Amniotic epithelial cell (primary cell): ENCODE data around the gene SNX20.

ENCODE experiments used
- DNase-seq: peaks from one replicate; pipeline ENCODE4 v3.0.0-alpha.2; 2010; ENCODE audit warnings: low read depth

The SNX20 gene

DNA sequence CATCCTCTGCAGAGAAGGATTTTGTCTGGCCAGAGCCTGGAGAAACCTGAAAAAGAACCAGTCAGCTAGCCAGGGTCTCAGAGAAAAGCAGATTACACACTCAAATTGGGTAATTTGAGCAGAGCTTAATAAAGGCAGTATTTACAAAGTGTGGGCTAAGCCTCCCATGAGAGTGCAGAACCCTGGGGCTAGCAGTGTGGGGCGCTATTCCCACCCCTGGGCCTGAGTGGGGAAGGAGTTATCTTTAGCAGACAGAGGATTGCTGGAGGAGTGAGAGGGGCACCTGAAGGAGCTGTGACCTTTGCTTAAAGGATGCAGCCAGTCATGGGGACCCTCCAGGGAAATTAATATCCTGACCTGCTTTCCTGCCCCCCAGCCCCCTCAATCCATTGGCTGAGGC, 46.2 kb downstream of the SNX20 start:
- DNase-seq: no peak

DNA sequence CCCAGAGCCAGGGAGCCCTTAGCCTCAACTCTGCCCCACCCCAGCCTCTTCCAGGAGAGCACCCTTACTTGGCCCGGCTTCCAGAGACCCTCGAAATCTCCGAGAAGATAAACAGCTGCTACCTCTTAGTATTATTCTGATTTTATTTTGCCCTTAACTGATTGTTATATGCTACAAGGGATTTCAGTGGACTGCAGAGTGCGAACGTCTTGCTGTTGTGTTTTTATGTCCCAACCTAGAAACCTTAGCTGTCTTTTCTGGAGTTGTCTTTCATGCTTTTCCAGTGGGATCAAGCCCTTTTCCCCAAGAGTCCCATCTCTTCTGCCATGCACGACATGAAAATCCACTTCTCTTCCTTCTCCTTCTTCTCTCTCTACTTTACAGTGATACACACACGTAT, 47.0 kb downstream of the SNX20 start:
- no peak for DNase-seq

DNA sequence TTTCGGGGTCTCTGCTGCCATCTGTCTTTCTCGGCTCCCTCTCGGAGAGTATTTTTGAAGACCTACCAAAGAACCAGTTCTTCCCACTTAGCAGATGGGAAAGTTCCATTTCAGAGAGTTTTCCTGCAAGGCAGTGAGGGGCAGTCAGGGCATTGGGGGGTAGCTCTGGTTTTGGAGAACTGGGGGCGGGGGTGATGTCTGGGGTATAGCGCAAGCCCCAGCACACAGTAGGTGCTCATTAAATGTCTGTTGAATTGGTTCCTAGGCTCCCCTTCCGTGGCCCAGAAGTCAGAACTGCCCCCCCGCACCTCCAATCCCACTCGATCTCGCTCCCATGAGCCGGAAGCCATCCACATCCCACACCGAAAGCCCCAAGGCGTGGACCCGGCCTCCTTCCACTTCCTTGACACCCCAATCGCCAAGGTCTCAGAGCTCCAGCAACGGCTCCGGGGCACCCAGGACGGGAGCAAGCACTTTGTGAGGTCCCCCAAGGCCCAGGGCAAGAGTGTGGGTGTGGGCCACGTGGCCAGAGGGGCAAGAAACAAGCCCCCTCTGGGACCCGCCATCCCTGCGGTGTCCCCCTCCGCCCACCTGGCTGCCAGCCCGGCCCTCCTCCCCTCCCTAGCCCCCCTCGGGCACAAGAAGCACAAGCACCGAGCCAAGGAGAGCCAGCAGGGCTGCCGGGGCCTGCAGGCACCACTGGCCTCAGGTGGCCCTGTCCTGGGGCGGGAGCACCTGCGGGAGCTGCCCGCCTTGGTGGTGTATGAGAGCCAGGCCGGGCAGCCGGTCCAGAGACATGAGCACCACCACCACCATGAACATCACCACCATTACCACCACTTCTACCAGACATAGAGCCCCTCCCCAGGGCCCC, 47.9 kb downstream of the SNX20 start:
- DNase-seq: no peak

DNA sequence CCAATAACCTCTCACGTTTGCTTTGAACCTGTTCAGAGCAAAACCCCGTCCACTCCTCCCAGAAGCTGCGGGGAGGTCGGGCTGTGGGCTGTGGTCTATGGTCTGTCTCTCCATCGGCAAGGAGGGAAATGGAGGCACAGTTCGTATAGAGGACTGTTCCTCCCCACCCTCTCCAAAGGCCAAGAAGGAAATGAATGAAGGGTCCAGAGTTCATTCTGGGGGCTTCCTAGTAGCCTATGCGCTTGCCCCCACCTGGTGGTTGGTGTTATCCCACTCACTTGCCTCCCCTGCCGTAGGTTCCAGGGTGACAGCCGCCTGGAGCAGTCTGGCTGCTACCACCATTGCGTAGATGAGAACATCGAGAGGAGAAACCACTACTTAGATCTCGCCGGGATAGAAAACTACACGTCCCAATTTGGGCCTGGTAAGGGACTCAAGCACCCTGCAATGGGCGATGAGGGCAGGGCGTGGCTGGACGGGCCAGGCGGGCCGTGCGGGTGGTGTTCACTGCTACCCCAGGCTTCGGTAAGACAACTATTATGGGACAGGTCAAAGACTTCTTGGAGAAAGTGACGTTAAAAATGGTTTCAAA, 49.0 kb downstream of the SNX20 start:
- DNase-seq: no peak

DNA sequence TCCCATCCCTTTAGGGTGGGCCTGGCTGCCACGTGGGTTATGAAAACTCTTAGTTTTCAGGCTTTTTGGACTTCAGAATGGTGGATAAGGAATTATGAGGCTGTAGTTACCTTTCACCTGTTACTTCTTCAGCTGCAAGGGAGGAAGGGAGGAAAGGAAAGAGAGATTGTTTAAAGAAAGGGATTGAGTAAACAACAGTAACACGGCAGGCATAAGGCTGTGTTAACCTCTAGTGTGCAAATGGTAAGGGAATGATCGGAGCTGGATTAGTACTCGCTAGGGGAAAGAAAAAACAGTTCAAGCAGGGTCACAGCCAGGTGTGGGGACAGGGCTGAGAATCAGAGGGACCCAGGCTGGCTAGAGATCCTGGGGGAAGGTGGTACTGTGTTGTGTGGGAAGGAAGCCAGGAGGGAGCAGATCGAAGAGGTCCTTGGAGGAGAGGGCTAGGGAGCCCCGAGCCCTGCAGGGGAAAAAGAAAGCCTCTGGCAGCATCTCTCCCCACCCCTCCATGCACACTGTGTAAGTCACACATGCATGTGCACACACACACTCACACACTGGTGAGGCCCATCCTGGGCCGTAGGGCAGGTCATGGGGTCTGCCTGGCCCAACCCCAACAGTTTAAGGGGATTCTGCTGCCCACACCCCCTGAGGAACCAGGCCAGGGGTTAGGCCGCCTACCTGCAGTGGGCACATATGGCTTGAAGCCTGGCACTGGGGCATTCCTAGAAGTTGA, 49.7 kb downstream of the SNX20 start:
- no peak for DNase-seq

DNA sequence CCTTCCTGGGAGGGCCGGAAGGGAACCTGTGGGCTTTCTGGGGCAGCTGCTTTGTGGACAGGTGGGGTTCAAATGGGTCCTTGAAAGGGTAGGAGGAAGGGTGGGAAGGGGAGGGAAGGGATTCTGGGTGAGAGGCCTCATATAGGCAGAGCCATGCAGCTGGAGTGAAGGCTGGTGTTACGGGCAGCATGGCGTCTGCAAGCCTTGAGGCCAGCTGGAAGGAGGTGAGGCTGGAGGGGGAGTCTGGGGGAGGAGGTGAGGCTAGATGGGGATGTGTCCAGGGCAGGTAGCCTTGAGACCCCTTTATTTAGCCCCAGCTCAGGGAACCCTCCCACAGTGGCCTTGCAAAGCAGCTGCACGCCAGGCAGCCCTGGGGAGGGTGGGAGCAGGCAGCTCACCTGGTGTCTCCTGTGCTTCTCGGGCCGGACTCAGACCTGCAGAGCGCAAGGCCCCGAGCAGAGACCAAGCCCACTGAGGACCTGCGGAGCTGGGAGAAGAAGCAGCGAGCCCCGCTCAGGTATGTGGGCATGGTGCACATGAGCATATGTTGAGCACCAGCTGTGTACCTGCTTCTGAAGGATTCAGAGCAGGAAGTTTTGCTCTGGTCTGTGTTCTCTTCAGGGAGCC, 50.6 kb downstream of the SNX20 start:
- no peak for DNase-seq

DNA sequence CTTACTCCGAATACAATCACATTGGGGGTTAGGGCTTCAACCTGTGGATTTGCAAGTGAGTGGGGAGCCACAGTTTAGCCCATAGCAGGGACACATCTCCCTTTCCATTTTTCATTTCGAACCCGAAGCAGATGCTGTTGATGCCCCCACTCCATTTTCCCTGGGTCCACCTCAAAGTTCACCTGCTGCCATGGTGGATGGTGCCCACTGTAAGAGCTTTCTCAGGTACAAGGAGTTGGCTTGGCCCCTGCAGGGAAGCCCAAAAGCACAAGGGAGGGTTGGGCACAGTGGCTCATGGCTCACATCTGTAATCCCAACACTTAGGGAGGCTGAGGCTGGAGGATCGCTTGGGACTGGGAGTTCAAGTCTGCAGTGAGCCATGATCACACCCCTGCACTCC, 51.8 kb downstream of the SNX20 start:
- DNase-seq: no peak

DNA sequence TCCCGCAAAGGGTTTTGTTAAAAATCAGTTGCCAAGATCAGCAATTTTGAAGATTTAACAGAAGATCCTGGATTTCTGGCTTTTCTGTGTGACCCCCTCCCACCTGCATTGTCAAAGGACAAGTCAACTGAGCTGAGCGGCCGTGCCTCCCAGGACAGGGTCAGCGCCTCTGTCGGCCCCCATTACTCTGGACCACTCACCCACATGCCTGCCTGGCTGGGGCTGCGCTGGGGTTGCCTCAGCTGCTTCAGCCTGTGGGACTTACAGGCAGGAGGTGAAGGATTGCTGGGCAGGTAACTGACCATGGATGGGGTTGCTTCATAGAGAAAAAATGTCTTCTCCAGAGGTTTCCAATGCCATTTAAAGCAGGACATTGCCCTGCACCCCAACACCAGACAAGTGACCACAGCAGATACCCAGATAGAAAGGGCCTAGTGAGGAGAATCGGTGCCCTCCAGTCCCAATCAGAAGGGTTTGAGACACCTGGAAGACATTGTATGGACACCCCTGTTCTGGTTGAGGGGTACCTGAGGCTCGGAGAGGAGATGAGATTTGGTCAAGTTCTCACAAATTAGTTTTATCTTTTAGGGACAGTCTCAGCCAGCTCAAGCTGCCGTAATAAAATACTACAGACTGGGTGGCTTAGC, 52.8 kb downstream of the SNX20 start:
- DNase-seq: no peak

DNA sequence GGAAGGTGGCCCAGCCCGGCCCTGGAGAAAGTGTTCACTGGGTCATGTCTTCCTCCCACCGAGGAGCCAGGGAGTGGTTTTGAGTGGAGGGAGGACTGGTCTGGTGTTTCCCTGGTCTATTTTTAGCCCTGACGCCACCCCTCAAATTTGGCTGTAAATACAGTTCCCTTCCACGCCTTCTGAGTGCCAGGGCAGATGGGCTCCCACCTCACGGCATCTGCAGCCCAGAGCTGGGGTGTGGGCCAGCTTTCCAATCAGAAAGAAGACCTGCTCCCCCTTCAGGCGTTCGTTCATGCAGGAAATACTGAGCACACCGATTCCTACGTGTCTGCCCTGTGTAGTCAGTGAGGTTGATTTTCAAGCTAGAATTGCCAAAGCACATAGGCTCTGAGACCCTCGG, 53.7 kb downstream of the SNX20 start:
- no peak for DNase-seq

DNA sequence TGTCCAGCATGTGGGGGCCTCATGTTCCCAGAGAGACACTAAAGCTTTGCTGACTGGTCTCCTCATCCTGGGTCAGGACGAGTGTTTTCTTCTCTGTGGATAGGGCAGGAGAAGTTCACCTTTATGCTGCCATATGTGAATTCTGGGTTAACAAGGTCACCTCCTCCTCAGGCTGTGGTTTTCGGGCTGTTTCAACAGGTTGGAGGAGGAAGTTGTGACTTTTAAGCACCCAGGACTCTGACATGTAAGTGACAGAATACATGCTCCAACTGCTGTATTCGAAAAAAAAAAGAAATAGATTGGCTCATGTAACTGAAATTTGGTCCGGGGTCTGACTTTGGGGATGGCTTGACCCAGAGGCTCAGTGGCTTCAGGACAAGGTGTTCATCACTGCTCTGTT, 54.2 kb downstream of the SNX20 start:
- DNase-seq: no peak

DNA sequence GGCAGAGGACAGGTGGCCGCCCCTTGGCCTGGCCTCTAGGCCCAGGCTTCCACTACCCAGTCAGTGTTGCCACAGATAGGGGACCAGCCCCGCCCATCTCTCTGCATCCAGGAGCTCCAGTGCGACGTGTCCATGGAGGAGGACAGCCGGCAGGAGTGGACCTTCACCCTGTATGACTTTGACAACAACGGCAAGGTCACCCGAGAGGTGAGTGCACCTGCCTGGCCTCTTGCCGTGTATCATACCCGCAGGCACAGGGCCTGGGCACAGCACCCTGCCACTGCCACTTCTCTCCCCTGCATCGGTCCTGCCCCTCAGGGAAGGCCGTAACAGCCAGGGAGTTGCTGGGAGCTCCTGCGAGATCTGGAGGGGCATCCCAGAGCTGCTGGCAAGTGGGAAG, 55.7 kb downstream of the SNX20 start:
- no peak for DNase-seq

DNA sequence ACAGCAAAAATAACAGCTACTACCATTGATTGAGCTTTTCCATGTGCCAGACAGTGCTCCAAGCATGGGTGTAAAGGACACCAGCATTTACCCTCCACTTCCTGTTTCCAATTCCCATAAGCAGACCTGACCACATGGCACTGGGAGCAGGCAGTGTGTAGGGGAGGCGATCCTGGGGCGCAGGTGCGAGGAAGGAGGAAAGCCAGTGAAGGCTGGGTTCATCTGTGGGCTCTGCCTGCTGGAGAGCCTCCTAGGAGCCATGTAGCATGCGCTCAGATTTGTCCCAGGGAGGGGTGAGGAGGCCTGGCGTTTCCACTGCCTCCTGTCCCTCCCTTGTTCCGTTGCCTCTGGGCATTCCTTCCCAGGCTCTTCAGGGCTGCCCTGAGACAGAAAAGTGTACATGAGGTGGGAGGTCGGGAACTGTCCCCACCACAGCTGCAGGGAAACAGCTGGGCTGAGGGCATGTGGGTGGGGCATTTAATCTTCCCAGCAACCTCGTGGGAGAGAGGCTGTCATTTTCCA, 56.6 kb downstream of the SNX20 start:
- DNase-seq: no peak

DNA sequence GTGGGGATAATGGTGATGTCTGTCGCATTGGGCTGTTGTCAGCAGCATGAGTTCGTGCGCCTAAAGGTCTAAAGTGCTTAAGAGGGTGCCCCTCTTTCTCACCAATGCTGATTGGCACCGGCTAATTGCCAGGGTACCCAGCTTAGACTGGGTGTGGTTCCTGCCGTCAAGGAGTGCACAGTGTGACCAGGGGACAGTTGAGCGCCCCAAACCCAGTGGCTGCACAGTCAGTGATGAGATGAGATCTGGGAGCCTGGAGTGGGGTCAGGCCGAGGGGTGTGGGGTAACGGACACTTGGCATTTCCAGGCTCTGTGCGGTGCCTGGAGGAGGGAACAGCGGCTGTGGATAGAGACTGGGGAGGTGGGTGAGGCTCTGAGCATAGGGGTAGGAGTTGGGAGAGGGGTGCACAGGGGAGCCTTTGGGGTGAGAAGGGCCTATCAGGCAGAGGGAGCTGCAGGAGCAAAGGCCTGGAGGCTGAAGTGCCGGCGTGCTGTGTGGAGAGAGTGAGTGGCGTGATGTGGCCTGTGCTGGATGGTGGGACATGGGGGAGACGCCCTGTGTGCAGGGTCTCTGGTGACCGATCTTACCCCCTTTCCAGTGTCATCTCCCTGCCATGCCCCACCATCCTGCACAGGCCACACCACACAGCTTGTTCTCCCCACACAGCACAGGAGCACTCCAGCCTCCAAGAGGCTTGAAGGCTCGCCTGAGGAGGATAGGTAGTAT, 58.3 kb downstream of the SNX20 start:
- no peak for DNase-seq

DNA sequence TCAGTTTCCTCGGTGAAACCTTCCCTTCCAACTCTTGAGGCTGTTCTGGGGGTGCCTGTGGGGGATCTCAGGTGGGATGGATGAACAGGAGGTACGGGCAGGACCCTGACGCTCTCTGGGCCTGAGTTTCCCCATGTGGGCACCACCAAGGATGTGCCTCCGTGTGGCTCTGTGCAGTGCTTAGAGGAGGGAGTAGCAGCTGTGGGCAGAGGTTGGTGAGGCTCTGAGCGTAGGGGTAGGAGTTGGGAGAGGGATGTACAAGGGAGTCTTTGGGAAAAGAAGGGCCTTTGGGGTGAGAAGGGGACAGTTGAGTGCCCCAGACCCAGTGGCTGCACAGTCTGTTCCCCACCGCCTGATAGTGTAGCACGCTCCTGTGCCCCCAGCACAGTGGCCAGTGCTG, 59.1 kb downstream of the SNX20 start:
- DNase-seq: no peak
